Stimulated activated CD4-positive, alpha-beta T cell treated with anti-CD3 and anti-CD28 coated beads, Interleukin-2, amount 100 ng/mL, for 24 hours (primary cell): ENCODE measurements around the gene CDC123.
A peak's percentile ranks its signal among the peaks of the same experiment; 100 is the strongest.
"Not testable (repeated sequence)": the region's sequence is repeated elsewhere in the genome, so short reads cannot be mapped to it uniquely, and the experiment has no call there.

Source experiments
- DNase-seq, 2 donors: peaks; one replicate each; pipeline ENCODE4 v3.0.0-alpha.2; 2020

CDC123 gene

GRCh38 chr10:12237265-12238220 is 41.6 kb downstream of the CDC123 start:
- no peak for DNase-seq

GRCh38 chr10:12238821-12239220 is 42.8 kb downstream of the CDC123 start:
- DNase-seq, result no peak

DNA sequence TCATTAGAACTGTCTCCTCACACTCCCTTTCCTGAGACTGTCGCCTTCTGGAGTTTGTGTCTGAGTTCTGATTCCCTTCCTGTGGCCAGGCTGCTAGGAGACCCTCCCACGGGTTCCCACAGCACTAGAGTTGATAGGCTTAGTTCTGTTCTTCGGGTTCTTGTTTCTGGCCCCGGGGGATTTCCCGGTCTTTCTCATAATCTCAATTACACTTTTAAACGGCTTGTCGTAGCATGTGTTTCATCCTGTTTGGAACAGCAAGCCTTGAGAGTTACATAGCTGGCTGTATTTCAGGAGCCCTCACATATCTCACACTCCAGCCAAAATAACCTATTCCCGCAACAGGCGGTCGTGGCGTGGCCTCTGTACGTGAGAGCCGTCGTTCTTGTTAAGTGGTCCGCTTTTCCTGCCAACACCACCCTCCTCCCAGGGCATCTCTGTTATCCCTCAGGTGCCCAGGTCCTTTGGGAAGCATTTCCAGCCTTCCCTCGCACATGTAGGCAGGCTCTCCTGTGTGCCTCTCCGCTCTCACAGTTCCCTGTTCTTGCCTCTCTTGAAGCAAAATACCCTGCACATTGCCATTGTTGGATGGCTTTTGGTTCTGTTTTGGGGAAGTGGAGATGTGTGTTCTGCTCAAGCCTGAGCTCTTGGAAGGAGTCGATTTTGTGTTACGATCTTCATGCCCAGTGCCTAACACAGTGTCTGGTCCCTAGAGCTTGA is 46.0 kb downstream of the CDC123 start:
- DNase-seq, result peak; percentile 62 to 76

DNA sequence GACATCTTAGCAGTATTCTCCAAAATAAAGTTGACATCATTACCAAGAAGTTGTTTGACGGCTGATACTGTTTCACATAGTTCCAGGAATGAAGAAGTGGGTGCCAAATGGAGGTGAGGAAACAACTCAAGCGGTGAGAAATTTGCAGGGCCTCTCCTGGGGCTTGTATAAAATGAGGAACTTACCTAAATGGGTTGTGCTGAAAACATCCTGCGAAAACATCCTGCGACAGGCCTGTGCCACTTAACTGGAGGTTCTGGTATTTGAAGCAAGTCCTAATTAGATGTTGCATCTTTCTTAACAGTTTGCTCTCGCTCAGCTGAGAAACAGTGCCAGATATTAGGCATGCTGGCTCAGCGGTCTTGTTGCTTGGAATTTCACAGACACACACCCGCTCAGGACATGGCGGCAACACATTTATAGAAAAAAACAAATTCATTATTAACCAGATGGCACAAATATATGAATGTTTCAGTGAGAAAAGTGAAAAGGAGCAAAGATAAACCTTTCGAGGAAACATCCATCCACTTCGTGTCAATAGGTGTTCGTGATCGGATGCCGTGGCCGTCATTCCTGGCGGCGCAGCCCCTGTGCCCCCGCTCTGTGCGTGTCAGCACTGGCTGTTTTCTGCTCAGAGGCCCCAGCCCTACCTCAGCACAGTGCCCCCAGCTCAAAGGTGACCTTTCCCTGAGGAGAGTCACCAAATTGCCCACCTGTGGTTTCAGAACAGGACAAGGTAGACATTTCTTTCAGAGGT is 48.1 kb downstream of the CDC123 start:
- DNase-seq, result no peak

- no peak for DNase-seq
Observed at GRCh38 chr10:12250181-12250580, 54.2 kb downstream of the CDC123 start.

GRCh38 chr10:12250702-12251101 is 54.7 kb downstream of the CDC123 start:
- not testable (repeated sequence) for DNase-seq

DNA sequence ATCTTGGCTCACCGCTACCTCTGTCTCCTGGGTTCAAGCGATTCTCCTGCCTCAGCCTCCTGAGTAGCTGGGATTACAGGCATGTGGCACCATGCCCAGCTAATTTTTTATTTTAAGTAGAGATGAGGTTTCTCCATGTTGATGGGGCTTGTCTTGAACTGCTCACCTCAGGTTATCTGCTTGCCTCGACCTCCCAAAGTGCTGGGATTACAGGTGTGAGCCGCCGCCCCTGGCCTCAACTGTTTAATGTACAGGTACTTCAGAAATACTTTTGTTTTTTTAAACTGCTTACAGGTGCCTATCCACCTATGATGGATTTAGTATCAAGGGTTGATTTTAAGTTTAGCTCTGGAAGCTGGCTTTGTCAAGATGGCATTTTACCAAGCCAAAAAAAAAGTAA is 55.6 kb downstream of the CDC123 start:
- DNase-seq, result no peak

DNA sequence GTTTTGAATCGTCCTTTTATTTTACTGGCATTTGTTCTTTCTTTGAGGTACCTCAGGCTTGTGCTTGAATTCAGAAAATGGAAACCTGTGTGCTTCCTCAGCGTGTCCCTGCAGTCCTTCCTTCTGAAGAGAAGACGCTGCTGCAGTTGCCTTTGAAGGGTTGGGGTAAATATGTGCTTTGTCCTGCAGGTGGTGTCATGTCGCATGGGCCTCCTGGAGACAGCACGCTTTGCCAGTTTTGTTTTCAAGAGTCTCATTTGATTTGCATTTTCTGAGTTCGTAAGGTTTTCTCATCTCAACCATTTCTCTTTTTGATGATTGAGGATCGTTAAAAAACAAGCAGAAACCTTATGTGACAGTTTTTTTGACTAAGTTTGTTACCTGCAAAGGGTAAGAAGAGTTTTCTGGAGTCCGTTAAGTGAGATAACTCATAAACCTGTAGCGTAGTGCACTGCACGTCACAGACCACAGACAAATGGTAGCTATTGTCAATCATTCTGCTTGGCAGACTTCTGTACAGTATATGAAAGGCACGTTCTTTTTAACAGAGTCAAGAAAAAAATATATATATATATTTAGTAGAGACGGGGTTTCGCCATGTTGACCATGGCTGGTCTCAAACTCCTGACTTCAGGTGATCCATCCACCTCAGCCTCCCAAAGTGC is 57.0 kb downstream of the CDC123 start:
- DNase-seq, result peak in 1 of 2 donors; percentile 12

DNA sequence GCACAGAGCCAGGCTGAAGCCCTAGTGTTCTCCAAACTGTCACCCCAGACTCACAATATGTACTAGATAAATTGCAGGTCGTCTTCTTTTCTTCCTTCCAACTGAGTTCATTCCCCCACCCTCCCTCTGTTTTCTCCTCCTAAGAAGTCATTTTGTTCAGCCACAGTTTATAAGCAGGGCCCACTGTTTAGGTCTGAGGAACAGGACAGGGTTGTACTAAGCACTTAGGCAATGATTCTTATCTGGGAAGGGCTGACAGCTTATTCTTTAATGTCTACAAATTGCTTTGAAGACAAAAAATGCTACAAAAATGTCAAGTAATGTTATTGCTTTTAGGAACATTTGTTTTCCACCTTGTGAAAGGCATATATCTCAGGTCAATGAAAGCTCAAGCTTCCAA is 59.1 kb downstream of the CDC123 start:
- DNase-seq, result no peak

DNA sequence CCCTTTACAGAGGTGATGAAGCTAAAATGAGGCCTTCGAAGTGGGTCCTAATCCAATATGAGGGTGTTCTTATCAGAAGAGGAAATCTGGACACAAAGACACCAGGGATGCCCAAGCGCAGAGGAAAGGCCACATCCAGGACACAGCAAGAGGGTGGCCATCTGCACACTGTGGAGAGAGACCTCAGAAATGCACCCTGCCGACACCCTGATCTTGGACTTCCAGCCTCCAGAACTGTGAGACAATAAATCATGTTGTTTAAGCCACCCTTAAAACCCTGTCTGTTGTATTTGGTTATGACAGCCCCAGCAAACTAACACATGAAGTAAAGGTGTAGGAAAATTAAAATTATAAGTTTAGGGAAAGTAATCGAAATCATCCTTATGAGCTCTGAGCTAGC is 64.0 kb downstream of the CDC123 start:
- no peak for DNase-seq

DNA sequence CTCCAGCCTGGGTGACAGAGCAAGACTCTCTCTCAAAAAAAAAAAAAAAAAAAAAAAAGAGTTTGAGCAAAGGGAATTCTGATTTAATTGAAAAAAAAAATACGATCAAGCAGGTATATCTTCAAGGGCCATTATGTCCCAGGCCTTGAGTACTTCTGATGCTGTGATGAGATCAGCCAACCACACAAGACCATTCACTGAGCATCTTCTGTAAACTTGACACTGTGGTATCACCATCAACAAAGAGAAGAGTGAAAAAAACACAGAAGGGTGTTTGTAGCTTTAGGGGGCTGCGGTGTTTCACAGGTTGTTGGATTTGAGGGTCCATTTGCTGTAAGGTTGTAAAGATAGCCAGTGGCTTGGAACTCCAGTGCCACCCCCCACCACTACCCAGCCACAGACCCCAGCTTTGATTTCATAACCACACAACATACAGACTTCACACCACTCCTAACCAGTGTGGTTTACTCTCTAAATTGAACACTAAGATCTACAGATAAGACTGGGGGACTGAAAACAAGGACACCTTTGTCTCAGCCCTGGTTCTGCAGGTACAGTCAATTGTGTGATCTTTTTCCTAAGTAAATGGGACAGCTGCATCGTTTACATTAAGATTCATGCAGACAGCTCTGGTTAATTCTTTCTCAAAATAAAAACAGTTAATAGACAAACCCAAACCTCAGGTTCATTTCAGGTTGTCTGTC is 66.4 kb downstream of the CDC123 start:
- no peak for DNase-seq

- DNase-seq, result peak; percentile 79
Observed at GRCh38 chr10:12264204-12264940, 68.4 kb downstream of the CDC123 start.

DNA sequence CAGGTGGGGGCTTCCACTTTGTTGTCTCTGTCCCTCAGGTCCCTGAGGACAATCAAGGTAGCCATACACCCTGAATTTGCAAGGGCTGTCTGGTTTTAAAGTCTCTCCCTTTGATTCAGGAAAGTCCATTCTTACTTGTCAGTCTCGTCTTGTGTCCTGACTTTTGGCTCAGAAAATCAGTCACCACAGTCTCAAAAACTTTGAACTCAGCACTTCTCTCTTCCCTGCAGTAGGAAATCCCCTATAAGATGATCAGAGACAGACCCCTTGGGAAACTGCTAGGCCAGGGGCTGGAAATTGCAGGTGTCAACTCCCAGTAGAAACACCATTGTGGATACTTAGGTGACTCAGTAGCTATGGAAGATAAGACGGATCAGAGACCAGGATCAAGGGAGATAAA is 73.1 kb downstream of the CDC123 start:
- DNase-seq, result no peak

- no peak for DNase-seq
Observed at GRCh38 chr10:12271210-12271540, 75.2 kb downstream of the CDC123 start.

- DNase-seq, result not testable (repeated sequence)
Observed at GRCh38 chr10:12277862-12278261, 81.9 kb downstream of the CDC123 start.

DNA sequence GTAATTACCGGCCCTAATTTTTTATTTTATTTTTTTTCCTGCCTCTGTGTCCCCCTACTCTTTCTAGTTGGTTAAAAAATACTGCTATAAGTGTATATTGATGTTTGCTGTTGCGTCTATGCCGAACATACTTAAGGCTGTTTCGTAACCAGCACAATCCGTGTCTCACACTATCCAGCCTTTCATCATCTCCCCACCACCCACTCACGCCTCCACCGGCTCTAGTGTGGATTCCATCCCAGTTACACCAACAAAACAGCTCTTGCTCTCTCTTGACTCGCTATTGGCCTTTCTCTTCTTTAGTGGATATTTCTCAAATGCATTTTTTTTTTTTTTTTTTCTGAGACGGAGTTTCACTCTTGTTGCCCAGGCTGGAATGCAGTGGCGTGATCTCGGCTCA is 83.3 kb downstream of the CDC123 start:
- no peak for DNase-seq

DNA sequence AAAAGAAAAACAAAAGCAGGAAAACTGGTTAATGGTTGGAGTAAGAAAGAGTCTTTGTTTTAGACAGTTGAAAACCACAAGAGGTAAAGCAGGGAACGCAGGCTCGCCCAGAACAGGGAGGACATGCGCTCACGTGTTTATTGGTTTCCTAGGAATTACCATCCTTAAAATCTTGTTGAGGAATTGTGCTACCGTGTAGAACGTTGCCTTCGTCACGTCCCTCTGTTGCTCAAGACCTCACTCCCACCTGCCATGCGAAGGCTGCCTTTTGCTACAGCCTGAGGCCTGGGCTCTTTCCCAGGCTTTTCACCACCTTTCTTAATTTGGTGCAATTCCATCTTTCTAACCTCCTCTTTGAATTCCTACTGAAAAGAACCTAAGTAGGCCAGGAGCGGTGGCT is 91.8 kb downstream of the CDC123 start:
- no peak for DNase-seq

- not testable (repeated sequence) for DNase-seq
Observed at GRCh38 chr10:12297784-12298183, 101.8 kb downstream of the CDC123 start.

- DNase-seq, result no peak
Observed at GRCh38 chr10:12299222-12299965, 103.4 kb downstream of the CDC123 start.
